ENCODE measurements around the gene PIAS4. TPM values are rescaled to one million over a fixed set of nuclear protein-coding genes. Genes with fewer than 3 reads are reported as not detected.

PIAS4 gene
- total and polyA plus RNA-seq, 9 of the 15 experiments (the other 6 are each of a cell fraction or from before 2014, with no cell fraction given): 0.27 to 34.9 (median 14.4) TPM

GRCh38 chr19:4062419-4063368 is 55.2 kb downstream of the PIAS4 start (continued):
- TF ChIP-seq NKRF (IDR thresholded peaks at IDR 0.05; ENCODE audit: borderline replicate concordance) (no peak), FOXK2 (conservative IDR thresholded peaks at IDR 0.05 in 1 of 2, IDR thresholded peaks at IDR 0.05 in 1 of 2; ENCODE audit: low read depth in 2 of 2) (no peak)

- intact Hi-C loops (cut with micrococcal nuclease): loop anchor here (10.0 kb wide), 1 partner anchor 121 kb away; the partner anchor contains the start of genes ANKRD24 and SIRT6
- peaks cover 55% of the 10 kb centered on the region for H4K20me1 ChIP-seq (replicated peaks; ENCODE audit: control insufficient read depth, insufficient read depth, low read length)
- BruUV-seq (replicated peaks): TSS peak; percentile 45
- peak; percentile 93 for TF ChIP-seq ZFP36 (IDR thresholded peaks at IDR 0.05; ENCODE audit: low read depth, low read length, partially characterized antibody)
- TF ChIP-seq KAT2B (IDR thresholded peaks at IDR 0.05; ENCODE audit: low read depth, low read length): no peak
- peak; percentile 89 for TF ChIP-seq PRDM10 (IDR thresholded peaks at IDR 0.05; ENCODE audit: partially characterized antibody)
- 0 out of 2 replicates have a peak, but pooled peaks have one; percentile 18 for TF ChIP-seq BHLHE40 (IDR thresholded peaks at IDR 0.05; ENCODE audit: low read length)
- TF ChIP-seq FOXA1 (IDR thresholded peaks at IDR 0.05; ENCODE audit: borderline replicate concordance): no peak
- no peak for TF ChIP-seq STAG1 (CRISPR knock-in tag; IDR thresholded peaks at IDR 0.05; ENCODE audit: borderline replicate concordance)
- peak; percentile 54; the same call in 1 of the 2 replicates for TF ChIP-seq ADNP (tag; IDR thresholded peaks at IDR 0.05)
- 0 out of 2 replicates have a peak, but pooled peaks have one; percentile 18 for TF ChIP-seq SP1 (CRISPR knock-in tag; IDR thresholded peaks at IDR 0.05)
- TF ChIP-seq MAX (CRISPR knock-in tag; IDR thresholded peaks at IDR 0.05): 0 out of 2 replicates have a peak, but pooled peaks have one; percentile 8
Observed at GRCh38 chr19:4063369-4064148, 56.0 kb downstream of the PIAS4 start.

More at GRCh38 chr19:4063369-4064148, 56.0 kb downstream of the PIAS4 start:
- Histone ChIP-seq H3K9ac (ENCODE audit: insufficient read depth in 1 of 2, low read depth in 2 of 2, low read length in 2 of 2) (peak overlapping the region; percentile 89 to 95), H3K9me3 (replicated peaks; ENCODE audit: control insufficient read depth, insufficient read depth, low read depth, low read length) (no peaks in the 10 kb centered on the region), H2AFZ (ENCODE audit: low read depth, low read length) (no peak overlapping the region), H3K36me3 (ENCODE audit: control insufficient read depth, insufficient read depth, low read length) (peaks cover 57% of the 10 kb centered on the region; the same call in 2 of the 3 replicates), H3K4me3 (peak overlapping the region; percentile 95), H3K27ac (ENCODE audit: extremely low read depth, low read depth, low read length) (peak overlapping the region; percentile 95), H3K79me2 (ENCODE audit: control insufficient read depth, insufficient read depth, low read length) (peaks cover 70% of the 10 kb centered on the region), H3K9me1 (ENCODE audit: control insufficient read depth, insufficient read depth, low read length) (peaks cover 18% of the 10 kb centered on the region), H3K4me2 (ENCODE audit: insufficient read depth, low read length) (peak overlapping the region; percentile 82), H3K4me1 (replicated peaks in 1 of 2; ENCODE audit: control insufficient read depth in 2 of 2, insufficient read depth in 2 of 2, low read length in 2 of 2) (peaks cover 41 to 87% of the 10 kb centered on the region in 2 experiments), H3K27me3 (ENCODE audit: control insufficient read depth in 2 of 2, insufficient read depth in 2 of 2, low read length in 2 of 2) (no peaks in the 10 kb centered on the region)
- ATAC-seq (no peak), FAIRE-seq (peak; percentile 65), DNase-seq (ENCODE audit: extremely low read depth in 1 of 4, low spot score in 3 of 4) (peak in 1 of 4 experiments; percentile 41)
- WGBS (ENCODE audit: insufficient coverage, low coverage, missing lambda C conversion rate): 32% methylated on average over 27 of the region's 31 CpGs
- ChIA-PET POLR2A (interaction anchor here (0.6 to 0.7 kb wide), 2 partner anchors 52 to 88 kb away, joined by 3 to 4 read pairs; no protein-coding TSS in a partner anchor), CTCF (ENCODE audit: low intra/inter-chr PET ratio) (no interaction called here)
- in situ Hi-C loops (cut with MboI): no loop called here
